ENCODE results near the gene SOCS1. TPM values are rescaled to one million over a fixed set of nuclear protein-coding genes. Genes with fewer than 3 reads are reported as not detected.

Gene SOCS1
- polyA plus RNA-seq, 1 of the 3 experiments (the other 2 are of a cell fraction), result 8.6 TPM

GRCh38 chr16:11255737-11256660 lies at the start of gene SOCS1 (continued):
- TF ChIP-seq, protein P1, sequence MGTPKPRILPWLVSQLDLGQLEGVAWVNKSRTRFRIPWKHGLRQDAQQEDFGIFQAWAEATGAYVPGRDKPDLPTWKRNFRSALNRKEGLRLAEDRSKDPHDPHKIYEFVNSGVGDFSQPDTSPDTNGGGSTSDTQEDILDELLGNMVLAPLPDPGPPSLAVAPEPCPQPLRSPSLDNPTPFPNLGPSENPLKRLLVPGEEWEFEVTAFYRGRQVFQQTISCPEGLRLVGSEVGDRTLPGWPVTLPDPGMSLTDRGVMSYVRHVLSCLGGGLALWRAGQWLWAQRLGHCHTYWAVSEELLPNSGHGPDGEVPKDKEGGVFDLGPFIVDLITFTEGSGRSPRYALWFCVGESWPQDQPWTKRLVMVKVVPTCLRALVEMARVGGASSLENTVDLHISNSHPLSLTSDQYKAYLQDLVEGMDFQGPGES (IDR thresholded peaks at IDR 0.05; ENCODE audit: low read depth, low read length), result no peak
- TF ChIP-seq TAF1 (IDR thresholded peaks at IDR 0.05; ENCODE audit: borderline replicate concordance, low read depth, low read length), result peak; percentile 95; the same call in 1 of the 2 replicates
- peak; percentile 49; the same call in 1 of the 2 replicates for TF ChIP-seq MXI1 (IDR thresholded peaks at IDR 0.05; ENCODE audit: low read depth, low read length)
- TF ChIP-seq CHD2 (IDR thresholded peaks at IDR 0.05; ENCODE audit: low read length, partially characterized antibody), result peak; percentile 45
- peak; percentile 73 for TF ChIP-seq RAD21 (IDR thresholded peaks at IDR 0.05; ENCODE audit: low read length)

DNA sequence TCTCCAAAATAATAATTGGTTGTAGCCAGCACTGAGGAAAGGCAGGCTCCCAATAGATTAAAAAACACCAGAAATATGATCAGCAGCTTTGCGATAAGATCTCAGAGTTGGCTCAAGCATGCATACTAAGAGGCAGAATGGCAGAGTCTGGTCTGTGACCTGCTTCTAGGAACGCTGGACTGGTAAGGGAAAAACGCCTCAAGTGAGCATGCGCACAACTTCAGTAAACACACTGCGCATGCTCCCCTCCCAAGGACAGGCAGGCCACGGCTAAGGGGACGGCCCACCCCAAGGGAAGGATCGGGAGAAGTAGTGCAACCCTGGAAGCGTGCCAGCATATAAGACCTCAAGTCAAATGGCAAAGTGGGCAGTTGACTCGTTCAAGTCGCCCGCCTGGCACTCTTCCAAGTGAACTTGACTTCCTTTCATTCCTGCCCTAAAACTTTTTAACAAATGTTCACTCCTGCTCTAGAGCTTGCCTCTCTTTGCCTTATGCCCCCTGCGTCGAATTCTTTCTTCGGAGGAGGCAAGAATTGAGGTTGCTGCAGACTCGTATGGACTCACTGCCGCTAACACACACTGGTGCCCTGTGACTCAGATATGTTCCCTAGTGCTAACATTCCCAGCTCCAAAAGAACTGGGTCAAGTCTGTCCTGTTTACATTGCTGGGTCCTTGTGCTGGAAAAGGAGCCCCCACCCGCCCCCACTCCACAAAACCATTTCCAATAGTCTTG lies 47.6 kb upstream of the SOCS1 start:
- WGBS (ENCODE audit: low lambda C conversion rate), result 53% methylated on average over 10 of the region's 18 CpGs
- no peak overlapping the region for H2AFZ ChIP-seq (ENCODE audit: low read depth)
- H3K4me2 ChIP-seq, result peak overlapping the region; percentile 22
- no peaks in the 10 kb centered on the region for H3K27me3 ChIP-seq (ENCODE audit: insufficient read depth)
- ChIA-PET POLR2A (no interaction called here), CTCF (interaction anchor here (1.1 to 1.4 kb wide), 3 partner anchors 48 to 339 kb away, joined by 3 read pairs; partner anchors contain the start of gene SOCS1)
- H3K9me2 ChIP-seq, result no peaks in the 10 kb centered on the region
- H4K20me1 ChIP-seq (ENCODE audit: insufficient read depth), result no peaks in the 10 kb centered on the region
- no peaks in the 10 kb centered on the region for H3K79me2 ChIP-seq (ENCODE audit: insufficient read depth)
- peak; percentile 85 for DNase-seq
- no peak overlapping the region for H3K9ac ChIP-seq
- H3K36me3 ChIP-seq (replicated peaks in 1 of 2; ENCODE audit: control insufficient read depth in 1 of 2, insufficient read depth in 2 of 2, low read length in 1 of 2), result no peaks in the 10 kb centered on the region
- no peaks in the 10 kb centered on the region for H3F3A ChIP-seq (replicated peaks; ENCODE audit: insufficient read depth)
- H3K4me1 ChIP-seq (ENCODE audit: control insufficient read depth in 1 of 2, insufficient read depth in 2 of 2, low read depth in 1 of 2, low read length in 1 of 2), result peaks cover 0 to 12% of the 10 kb centered on the region in 2 experiments; a peak in 1 of 4 replicates
- no peaks in the 10 kb centered on the region for H3K9me3 ChIP-seq
- H3K4me3 ChIP-seq (ENCODE audit: low read depth in 2 of 2, low read length in 1 of 2), result no peak overlapping the region; a peak in 1 of 4 replicates
- peak overlapping the region in 1 of 2 experiments; percentile 78; a peak in 2 of 4 replicates for H3K27ac ChIP-seq (ENCODE audit: low read depth in 2 of 2, low read length in 1 of 2)
- TF ChIP-seq GABPA (IDR thresholded peaks at IDR 0.05; ENCODE audit: low read depth), result no peak
- TF ChIP-seq RCOR1 (IDR thresholded peaks at IDR 0.05; ENCODE audit: low read length), result peak; percentile 59; the same call in 1 of the 2 replicates
- TF ChIP-seq, protein P2, sequence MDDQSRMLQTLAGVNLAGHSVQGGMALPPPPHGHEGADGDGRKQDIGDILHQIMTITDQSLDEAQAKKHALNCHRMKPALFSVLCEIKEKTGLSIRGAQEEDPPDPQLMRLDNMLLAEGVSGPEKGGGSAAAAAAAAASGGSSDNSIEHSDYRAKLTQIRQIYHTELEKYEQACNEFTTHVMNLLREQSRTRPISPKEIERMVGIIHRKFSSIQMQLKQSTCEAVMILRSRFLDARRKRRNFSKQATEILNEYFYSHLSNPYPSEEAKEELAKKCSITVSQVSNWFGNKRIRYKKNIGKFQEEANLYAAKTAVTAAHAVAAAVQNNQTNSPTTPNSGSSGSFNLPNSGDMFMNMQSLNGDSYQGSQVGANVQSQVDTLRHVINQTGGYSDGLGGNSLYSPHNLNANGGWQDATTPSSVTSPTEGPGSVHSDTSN (IDR thresholded peaks at IDR 0.05), result no peak; the same call in 1 of the 2 replicates
- no peak for TF ChIP-seq RXRA (IDR thresholded peaks at IDR 0.05; ENCODE audit: borderline replicate concordance, low read depth)
- TF ChIP-seq MAX (IDR thresholded peaks at IDR 0.05; ENCODE audit: low read depth), result no peak
- TF ChIP-seq SIN3A (IDR thresholded peaks at IDR 0.05; ENCODE audit: borderline replicate concordance, low read depth, low read length), result no peak
- no peak for TF ChIP-seq SMC3 (IDR thresholded peaks at IDR 0.05; ENCODE audit: low read depth, low read length)
- peak; percentile 71 for TF ChIP-seq TCF12 (IDR thresholded peaks at IDR 0.05)
- TF ChIP-seq NFIC (IDR thresholded peaks at IDR 0.05; ENCODE audit: borderline replicate concordance), result peak; percentile 77
- TF ChIP-seq TAF1 (IDR thresholded peaks at IDR 0.05; ENCODE audit: borderline replicate concordance, low read depth, low read length), result no peak
- no peak for TF ChIP-seq POLR2AphosphoS5 (IDR thresholded peaks at IDR 0.05; ENCODE audit: low read depth, low read length)
- no peak for TF ChIP-seq YY1 (IDR thresholded peaks at IDR 0.05; ENCODE audit: low read depth)
- TF ChIP-seq, protein P3, sequence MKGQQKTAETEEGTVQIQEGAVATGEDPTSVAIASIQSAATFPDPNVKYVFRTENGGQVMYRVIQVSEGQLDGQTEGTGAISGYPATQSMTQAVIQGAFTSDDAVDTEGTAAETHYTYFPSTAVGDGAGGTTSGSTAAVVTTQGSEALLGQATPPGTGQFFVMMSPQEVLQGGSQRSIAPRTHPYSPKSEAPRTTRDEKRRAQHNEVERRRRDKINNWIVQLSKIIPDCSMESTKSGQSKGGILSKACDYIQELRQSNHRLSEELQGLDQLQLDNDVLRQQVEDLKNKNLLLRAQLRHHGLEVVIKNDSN (IDR thresholded peaks at IDR 0.05; ENCODE audit: borderline replicate concordance, low read depth), result no peak
- TF ChIP-seq FOXJ3 (CRISPR knock-in tag; IDR thresholded peaks at IDR 0.05), result no peak
- TF ChIP-seq TEAD4 (IDR thresholded peaks at IDR 0.05; ENCODE audit: borderline replicate concordance, insufficient read depth), result no peak
- no peak for TF ChIP-seq CHD2 (IDR thresholded peaks at IDR 0.05; ENCODE audit: low read length, partially characterized antibody)
- TF ChIP-seq NRF1 (IDR thresholded peaks at IDR 0.05; ENCODE audit: low read depth, low read length), result peak; percentile 74
- TF ChIP-seq FOXM1 (IDR thresholded peaks at IDR 0.05; ENCODE audit: low read depth), result no peak
- no peak for TF ChIP-seq EZH2phosphoT487 (IDR thresholded peaks at IDR 0.05; ENCODE audit: borderline replicate concordance, low read depth)
- TF ChIP-seq, protein P1 (IDR thresholded peaks at IDR 0.05; ENCODE audit: low read depth, low read length), result no peak
- no peak for TF ChIP-seq RFX5 (IDR thresholded peaks at IDR 0.05; ENCODE audit: low read length)
- no peak for TF ChIP-seq USF2 (IDR thresholded peaks at IDR 0.05; ENCODE audit: borderline replicate concordance, low read depth, low read length)
